HG03342 (cell line): Measurements from ENCODE around the gene IGFN1.
"Not testable (repeated sequence)": the region's sequence is repeated elsewhere in the genome, so short reads cannot be mapped to it uniquely, and the experiment has no call there.

Source experiments
- ATAC-seq: cut with Tn5 transposase; IDR thresholded peaks from one replicate; pipeline ENCODE4 v1.9.1; 2021; ENCODE audit warnings: mild to moderate bottlenecking, moderate library complexity; ENCODE audit not compliant: unreplicated experiment

Gene IGFN1

GRCh38 chr1:201239646-201240045 lies 49.0 kb downstream of the IGFN1 start:
- not testable (repeated sequence) for ATAC-seq

DNA sequence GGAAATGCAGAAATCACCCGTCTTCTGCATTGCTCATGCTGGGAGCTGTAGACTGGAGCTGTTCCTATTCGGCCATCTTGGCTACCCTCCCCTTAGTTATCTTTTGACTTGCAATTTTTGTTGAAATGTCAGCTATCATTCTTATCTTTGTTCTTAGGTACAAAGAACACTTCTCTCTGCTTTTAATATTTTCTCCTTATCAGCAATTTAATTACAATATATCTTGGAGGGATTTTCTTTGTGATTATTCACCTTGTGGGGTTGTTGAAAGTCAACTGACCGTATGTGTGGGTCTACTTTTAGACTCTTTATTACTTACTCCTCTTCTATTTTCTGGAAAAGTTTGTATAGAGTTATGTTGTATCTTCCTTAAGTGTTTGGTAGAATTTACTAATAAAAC lies 49.5 kb downstream of the IGFN1 start:
- no peak for ATAC-seq

GRCh38 chr1:201241736-201242135 lies 51.1 kb downstream of the IGFN1 start:
- ATAC-seq, result no peak

- ATAC-seq, result no peak
Observed at GRCh38 chr1:201245082-201245481, 54.5 kb downstream of the IGFN1 start.

GRCh38 chr1:201248721-201249559 lies 58.3 kb downstream of the IGFN1 start:
- ATAC-seq, result no peak

DNA sequence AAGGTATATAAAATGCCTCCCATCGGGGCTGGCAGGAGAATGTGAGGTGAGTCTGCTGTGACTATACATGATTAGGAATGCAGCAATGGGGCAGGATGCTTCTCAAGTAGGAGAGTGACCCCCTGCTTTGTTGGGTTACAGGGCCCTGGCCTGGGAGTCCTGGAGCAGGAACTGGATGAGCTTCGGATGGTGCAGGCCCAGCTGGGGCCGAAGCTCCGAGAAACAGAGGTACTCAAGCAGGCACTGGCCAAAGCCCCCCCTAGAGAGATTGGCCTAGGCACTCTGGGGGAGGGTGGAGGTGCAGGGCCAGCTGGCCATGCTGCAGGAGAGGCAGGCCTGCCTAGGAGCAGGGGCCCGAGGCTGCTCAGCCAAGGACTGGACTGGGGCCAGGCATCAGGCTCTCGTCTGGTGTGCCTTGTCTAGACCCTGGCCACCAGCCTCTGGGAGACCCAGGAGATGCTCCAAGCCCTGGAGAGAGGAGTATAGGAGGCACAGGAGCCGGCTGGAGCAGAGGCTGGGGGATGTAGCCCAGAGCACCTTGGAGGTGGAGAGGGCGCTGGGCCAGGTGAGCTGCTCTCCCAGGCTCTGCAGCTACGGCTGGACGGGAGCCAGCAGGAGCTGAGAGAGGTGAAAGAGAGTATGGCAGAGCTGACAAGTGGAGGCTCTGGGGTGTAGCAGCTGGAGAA lies 59.8 kb downstream of the IGFN1 start:
- ATAC-seq, result no peak

DNA sequence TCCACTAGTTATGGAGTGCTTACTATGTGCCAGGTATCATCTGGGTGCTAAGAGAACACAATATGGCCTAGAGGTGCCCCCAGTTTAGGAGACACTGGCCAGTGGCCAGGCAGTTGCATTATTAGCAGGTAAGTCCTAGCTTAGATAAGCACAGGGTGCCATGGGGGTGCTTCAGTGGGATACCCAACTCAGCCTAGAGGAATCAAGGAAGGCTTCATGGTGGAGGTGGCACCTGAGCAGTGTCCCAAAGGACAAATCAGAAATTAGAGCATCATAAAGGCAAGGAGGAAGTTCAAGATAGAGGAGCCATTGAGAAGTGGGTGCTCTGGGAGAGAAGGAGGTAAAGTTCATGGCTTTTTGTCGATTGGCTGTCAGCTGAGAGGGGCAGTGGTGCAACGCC lies 60.8 kb downstream of the IGFN1 start:
- no peak for ATAC-seq

DNA sequence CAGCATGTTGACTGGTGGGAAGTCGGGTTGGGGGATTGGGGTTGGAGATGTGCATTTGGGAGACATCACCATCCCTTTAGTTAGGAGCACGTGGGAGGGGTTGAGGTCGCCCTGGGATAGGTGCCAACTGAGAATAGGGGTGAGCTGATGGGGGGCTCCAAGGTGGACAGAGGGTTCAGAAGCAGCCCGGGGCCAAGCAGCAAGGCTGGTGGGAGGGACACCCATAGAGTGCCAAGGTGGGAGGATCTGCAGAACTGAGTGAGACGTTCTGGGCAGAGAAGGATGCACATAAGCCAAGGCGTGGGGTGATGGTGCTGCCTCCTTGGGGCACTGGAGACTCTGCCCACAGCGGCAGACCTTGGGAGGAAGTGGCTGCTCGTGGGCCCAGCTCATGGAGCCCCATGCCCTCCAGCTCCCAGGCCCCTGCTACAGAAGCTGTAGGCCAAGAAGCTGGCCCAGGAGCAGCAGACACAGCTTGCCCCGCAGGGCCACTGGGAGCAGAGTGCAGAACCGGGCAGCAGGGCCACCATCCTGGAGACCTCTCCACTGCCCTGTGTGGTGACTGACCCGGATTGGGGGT lies 61.3 kb downstream of the IGFN1 start:
- no peak for ATAC-seq

- no peak for ATAC-seq
Observed at GRCh38 chr1:201252944-201253371, 62.3 kb downstream of the IGFN1 start.

DNA sequence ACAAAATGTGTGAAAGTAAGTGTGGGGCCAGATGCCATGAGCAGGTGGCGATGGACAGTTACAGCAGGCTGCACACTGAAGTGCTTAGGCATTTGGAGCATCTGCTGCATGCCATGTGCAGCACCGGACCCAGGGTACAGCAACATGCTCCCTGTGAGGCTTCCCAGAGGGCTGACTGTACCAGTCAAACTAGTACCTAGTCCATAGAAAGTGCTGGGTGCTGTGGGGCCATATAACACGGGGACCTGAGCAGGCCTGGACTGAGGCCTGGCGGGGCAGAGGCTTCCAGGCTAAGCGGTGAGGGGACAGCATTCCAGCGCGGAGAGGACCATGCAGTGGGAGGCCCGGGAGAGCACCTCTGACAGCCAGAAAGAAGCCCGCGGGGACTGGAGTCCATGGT lies 62.8 kb downstream of the IGFN1 start:
- no peak for ATAC-seq

DNA sequence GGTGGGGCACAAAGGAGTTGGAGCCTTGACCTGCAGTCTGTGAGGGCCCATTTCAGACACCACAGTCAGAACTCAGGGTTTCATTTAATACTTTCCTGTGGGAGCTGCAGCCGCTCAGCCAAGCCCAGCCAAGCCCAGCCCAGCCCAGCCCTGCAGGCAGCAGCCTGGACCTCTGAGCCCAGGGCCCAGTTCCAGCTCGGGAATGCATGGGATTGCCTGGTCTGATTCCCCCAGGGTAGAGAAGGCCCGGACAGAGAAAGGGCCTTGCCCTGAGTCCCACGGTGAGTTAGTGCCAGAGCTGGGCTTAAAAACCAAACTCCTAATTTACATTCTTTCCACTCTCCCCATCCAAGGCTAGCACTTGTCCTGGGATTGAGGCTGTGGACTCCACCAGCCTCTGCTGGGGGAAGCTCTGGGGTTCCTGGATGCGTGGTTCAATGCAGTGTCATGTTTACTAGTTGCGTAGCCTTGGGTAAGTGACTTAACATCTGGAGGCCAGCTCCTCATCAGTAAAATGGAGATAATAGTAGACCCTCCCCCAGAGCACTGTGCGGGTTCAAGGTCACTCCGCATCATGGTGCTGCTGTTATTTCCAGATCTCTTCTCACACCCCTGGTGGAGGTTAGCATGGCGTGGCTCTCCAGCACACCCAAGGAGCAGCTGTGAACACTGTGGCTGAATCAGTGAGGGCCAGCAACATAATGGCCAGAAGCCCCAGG lies 63.4 kb downstream of the IGFN1 start:
- no peak for ATAC-seq

DNA sequence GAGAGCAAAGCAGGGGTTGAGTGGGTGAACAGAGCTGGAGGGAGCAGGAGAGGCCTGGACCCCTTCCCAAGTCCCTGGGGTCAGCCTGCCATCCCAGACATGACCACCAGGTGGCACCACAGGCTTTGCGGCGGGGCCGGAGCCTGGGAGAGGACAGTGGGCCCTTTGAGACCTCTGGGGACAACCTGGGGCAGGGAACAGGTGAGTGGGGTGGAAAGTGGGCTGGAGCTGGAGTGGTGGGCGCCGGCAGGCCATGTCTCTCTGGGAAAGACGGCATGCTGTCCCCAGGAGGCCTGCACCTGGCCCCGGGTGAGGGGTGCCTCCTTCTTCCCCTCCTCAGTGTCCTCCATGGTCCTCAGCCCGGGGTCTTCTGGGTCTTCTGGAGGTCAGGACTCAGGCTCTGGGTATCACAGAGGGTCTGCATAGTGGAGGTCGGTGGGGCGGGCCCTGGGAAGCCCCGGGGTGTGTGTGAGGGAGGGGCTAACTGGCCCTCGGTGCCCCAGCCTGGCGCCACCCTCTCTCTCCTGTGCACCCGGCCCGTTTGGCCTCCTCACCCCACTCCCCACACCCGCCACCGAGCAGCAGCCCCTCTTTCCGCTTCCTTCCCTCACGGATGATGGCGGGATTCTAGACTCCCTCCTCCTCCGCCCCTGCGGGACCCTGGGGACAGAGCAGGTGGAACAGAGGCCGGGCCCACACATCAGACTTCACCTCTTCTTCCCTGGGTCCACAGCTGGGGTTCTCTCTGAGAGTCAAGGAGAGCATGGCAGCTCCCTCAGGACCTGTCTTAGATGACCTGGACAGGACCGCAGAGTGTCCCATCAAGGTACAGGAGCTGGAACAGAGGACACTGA lies 64.2 kb downstream of the IGFN1 start:
- no peak for ATAC-seq

DNA sequence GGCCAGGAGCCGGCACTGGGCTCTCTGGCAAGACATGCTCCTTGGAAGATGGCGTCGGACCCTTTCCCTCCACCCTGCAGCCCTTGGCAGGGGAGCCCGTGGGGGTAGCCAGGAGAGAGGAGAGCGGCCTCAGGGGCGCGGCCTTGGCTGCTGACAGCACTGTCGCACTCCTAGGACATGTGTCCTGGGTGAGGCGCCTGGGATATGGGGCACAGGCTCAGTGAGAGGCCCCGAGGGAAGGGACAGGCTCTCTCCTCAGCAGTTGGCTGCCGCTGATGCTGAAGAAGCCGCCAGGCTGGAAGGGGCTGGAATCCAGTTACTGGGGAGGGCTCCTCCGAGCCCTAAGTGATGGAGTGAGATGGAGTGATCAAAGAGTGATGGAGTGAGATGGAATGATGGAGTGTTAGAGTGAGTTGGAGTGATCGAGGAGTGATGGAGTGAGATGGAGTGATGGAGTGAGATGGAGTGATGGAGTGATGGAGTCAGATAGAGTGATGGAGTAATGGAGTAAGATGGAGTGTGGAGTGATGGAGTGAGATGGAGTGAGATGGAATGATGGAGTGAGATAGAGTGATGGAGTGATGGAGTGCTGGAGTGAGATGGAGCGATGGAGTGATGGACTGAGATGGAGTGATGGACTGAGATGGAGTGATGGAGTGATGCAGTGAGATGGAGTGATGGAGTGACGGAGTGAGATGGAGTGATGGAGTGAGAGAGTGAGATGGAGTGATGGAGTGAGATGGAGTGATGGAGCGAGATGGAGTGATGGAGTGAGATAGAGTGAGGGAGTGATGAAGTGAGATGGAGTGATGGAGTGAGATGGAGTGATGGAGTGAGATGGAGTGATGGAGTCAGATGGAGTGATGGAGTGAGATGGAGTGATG lies 65.1 kb downstream of the IGFN1 start:
- no peak for ATAC-seq

DNA sequence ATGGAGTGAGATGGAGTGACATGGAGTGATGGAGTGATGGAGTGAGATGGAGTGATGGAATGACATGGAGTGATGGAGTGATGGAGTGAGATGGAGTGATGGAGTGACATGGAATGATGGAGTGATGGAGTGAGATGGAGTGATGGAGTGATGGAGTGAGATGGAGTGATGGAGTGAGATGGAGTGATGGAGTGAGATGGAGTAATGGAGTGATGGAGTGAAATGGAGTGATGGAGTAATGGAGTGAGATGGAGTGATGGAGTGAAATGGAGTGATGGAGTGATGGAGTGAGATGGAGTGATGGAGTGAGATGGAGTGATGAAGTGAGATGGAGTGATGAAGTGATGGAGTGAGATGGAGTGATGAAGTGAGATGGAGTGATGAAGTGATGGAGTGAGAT lies 67.5 kb downstream of the IGFN1 start:
- ATAC-seq, result not testable (repeated sequence)

DNA sequence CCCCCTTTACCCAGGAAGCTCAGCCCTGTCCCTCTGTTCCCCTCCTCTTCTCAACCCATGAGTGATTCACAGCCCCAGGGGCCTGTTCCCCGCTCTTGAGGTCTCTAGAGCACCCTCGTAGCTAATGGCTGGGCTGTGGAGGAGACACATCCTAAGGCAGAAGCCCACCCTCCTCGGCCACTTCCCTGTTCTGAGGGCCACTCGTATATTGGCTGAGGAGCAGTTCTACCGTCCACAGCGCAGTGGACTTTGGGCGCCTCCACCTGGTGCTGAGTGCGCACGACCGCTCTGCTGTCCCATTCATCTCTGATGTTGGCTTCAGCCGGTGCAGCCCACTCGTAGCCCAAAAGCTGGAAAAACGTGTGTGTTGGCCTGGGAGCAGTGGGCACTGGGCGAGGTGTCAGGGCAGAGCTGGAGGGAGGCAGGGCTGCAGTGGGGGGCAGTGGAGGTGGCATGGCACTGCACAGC lies 68.2 kb downstream of the IGFN1 start:
- ATAC-seq, result no peak

DNA sequence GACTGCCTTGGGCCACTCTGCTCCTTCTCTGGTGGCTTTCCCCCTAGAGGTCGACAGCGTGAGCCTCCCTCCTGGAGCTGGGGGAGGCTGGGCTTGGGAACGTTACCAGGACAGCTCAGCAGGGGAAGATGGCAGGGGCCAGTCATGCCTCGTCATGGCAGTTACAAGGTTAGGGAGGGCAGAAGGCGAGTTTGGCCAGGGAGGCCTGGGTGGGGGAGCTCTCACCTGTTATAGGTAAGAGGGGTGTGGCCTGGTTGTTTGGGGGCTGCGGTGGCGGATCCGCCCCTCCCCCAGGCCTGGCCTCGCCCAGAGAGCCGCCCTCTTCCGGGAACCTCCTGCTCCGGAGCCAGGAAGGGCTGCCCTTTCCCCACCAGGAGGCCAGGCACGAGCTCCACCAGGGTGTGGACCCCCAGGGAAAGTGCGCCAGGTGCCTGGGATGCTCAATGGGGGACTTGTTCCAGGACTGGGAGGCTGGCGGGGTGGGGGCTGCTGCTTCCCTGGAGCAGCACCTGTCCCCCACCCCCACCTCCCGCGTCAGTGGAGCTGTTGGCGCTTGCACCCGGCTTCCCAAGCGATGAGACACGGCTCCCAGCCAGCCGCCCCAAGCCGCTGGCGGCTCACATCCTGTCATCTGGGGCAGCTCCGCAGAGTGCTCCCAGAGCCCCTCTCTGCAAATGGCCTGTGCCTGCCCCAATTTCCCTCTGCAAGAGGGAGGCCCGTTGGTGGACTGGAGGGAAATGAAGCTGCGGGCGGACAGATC lies 69.0 kb downstream of the IGFN1 start:
- no peak for ATAC-seq

- no peak for ATAC-seq
Observed at GRCh38 chr1:201260236-201260590, 69.6 kb downstream of the IGFN1 start.

DNA sequence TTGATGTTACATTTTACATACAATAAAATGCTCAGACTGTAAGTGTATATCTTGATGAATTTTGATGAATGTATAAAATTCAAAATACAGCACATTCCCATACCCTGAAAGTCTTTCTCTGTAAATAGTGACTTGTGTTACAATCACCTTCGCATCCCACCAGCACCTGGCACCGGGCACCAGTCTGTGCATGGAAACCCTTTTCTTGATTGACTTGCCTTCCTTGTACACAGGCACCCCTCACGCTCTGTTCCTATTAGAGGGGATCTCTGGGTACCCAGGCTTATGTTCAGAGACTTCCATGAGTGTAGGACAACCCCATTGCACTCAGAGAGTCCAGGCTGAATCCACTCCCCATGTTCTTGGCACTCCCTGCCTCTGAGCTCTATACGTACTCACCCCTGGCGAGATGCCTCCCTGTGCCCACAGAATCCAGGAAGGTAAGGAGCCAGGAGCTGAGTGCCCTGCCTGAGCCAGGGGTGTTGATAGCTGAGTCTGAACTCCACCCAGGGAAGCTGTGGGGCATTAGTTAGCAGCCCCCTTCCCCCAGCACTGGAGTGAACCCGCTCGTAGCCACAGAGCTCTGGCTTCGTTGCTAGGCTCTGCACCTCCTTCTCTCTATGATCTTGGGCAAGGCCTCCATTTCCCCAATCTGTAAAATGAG lies 70.2 kb downstream of the IGFN1 start:
- no peak for ATAC-seq
